GM10248 (cell line): ENCODE results near the gene DOCK9.

Experiments
- CTCF ChIA-PET: fragments of 300-600 bp; sonication (Branson Sonifier 250); formaldehyde crosslinking; extraction: SDS; loops from one replicate; lab custom pipeline; 2021; ENCODE audit warnings: antibody characterized with exemption; lab: Yijun Ruan, JAX
- POLR2A ChIA-PET: fragments of 350-650 bp; sonication (Branson Sonifier 250); formaldehyde crosslinking; extraction: SDS; loops from one replicate; lab custom pipeline; 2020; ENCODE audit warnings: antibody characterized with exemption; lab: Yijun Ruan, JAX
- DNase-seq: peaks from one replicate; pipeline ENCODE4 v3.0.0; 2012; ENCODE audit errors: extremely low spot score
- CTCF ChIP-seq: IDR thresholded peaks from 2 replicates; pipeline ENCODE4 v1.5.1; 2012; ENCODE audit warnings: mild to moderate bottlenecking, low read depth; ENCODE audit errors: extremely low read depth, missing control alignments, control extremely low read depth

DOCK9 gene

GRCh38 chr13:98986226-98986846 lies 8.5 kb upstream of the DOCK9 start:
- TF ChIP-seq CTCF, result no peak
- ChIA-PET POLR2A (interaction anchor here (0.5 kb wide), 1 partner anchor 10 kb away, joined by 5 read pairs; no protein-coding TSS in a partner anchor), CTCF (interaction anchor here (0.8 kb wide), 1 partner anchor 8 kb away, joined by 3 read pairs; the partner anchor contains the start of gene DOCK9)
- no peak for DNase-seq

- POLR2A ChIA-PET, result interaction anchor here (0.5 kb wide), 1 partner anchor 10 kb away, joined by 5 read pairs; no protein-coding TSS in a partner anchor
- CTCF ChIA-PET, result interaction anchor here (0.8 to 1.4 kb wide), 2 partner anchors 32 to 60 kb away, joined by 3 read pairs; no protein-coding TSS in a partner anchor
- DNase-seq, result no peak
- TF ChIP-seq CTCF, result no peak
Observed at GRCh38 chr13:98985591-98985990, 7.7 kb upstream of the DOCK9 start.

- no peak for DNase-seq
- CTCF ChIA-PET, result interaction anchor here (0.8 to 1.4 kb wide), 2 partner anchors 33 to 59 kb away, joined by 3 read pairs; no protein-coding TSS in a partner anchor
- no peak for TF ChIP-seq CTCF
- POLR2A ChIA-PET, result no interaction called here
Observed at GRCh38 chr13:98984983-98985382, 7.1 kb upstream of the DOCK9 start.

- ChIA-PET CTCF (interaction anchor here (1.4 kb wide), 1 partner anchor 34 kb away, joined by 3 read pairs; no protein-coding TSS in a partner anchor), POLR2A (no interaction called here)
- no peak for DNase-seq
- no peak for TF ChIP-seq CTCF
Observed at GRCh38 chr13:98984118-98984517, 6.3 kb upstream of the DOCK9 start.

- ChIA-PET POLR2A (no interaction called here), CTCF (interaction anchor here (1.5 to 1.8 kb wide), 2 partner anchors 39 to 46 kb away, joined by 3 to 4 read pairs; no protein-coding TSS in a partner anchor)
- TF ChIP-seq CTCF, result no peak
- no peak for DNase-seq
Observed at GRCh38 chr13:98983182-98983581, 5.3 kb upstream of the DOCK9 start.

- ChIA-PET CTCF (interaction anchor here (1.0 to 1.8 kb wide), 2 partner anchors 41 to 47 kb away, joined by 3 to 4 read pairs; no protein-coding TSS in a partner anchor), POLR2A (no interaction called here)
- TF ChIP-seq CTCF, result no peak
- no peak for DNase-seq
Observed at GRCh38 chr13:98981369-98982080, 3.7 kb upstream of the DOCK9 start.
